GM06990 (cell line): ENCODE data around the gene CD177.
"Not testable (repeated sequence)": the region's sequence is repeated elsewhere in the genome, so short reads cannot be mapped to it uniquely, and the experiment has no call there.

Experiments used
- DNase-seq: peaks from one replicate; pipeline ENCODE4 v3.0.0-alpha.2; 2011; ENCODE audit not compliant: insufficient read length; ENCODE audit errors: extremely low read depth
- H3K27me3 ChIP-seq: replicated peaks from 2 replicates; pipeline ENCODE4 v1.6.0; 2011; ENCODE audit warnings: low read length; ENCODE audit not compliant: control insufficient read depth, insufficient read depth
- H3K36me3 ChIP-seq: 2 replicates; pipeline ENCODE4 v1.5.1; 2011; ENCODE audit warnings: low read length; ENCODE audit not compliant: control insufficient read depth, insufficient read depth
- H3K4me3 ChIP-seq: replicated peaks from 2 replicates; pipeline ENCODE4 v1.5.1; 2011; ENCODE audit warnings: low read depth, mild to moderate bottlenecking, control low read depth, low read length
- CTCF ChIP-seq: IDR thresholded peaks from 2 replicates; pipeline ENCODE4 v1.5.1; 2011; ENCODE audit warnings: low read length, control low read depth, mild to moderate bottlenecking, inconsistent platforms; ENCODE audit not compliant: insufficient read depth, poor library complexity, severe bottlenecking

CD177 gene

GRCh38 chr19:43362179-43362578, 8.7 kb downstream of the CD177 start:
- Histone ChIP-seq H3K4me3 (no peak overlapping the region), H3K36me3 (no peaks in the 10 kb centered on the region), H3K27me3 (no peaks in the 10 kb centered on the region; the same call in 1 of the 2 replicates)
- no peak for TF ChIP-seq CTCF
- DNase-seq: no peak

- H3K4me3 ChIP-seq: no peak overlapping the region
- H3K36me3 ChIP-seq: no peaks in the 10 kb centered on the region
- no peak for DNase-seq
- no peaks in the 10 kb centered on the region; the same call in 1 of the 2 replicates for H3K27me3 ChIP-seq
- TF ChIP-seq CTCF: no peak
Observed at GRCh38 chr19:43362745-43363144, 9.3 kb downstream of the CD177 start.

GRCh38 chr19:43365677-43366076, 12.2 kb downstream of the CD177 start:
- H3K27me3 ChIP-seq, DNase-seq, H3K36me3 ChIP-seq, H3K4me3 ChIP-seq: not testable (repeated sequence)

- no peak overlapping the region for H3K4me3 ChIP-seq
- DNase-seq: no peak
- no peak for TF ChIP-seq CTCF
- H3K36me3 ChIP-seq: no peaks in the 10 kb centered on the region
- H3K27me3 ChIP-seq: no peaks in the 10 kb centered on the region
Observed at GRCh38 chr19:43367822-43368221, 14.3 kb downstream of the CD177 start.

GRCh38 chr19:43368897-43369296, 15.4 kb downstream of the CD177 start:
- not testable (repeated sequence) for H3K4me3 ChIP-seq, H3K27me3 ChIP-seq, DNase-seq, H3K36me3 ChIP-seq

- no peaks in the 10 kb centered on the region for H3K27me3 ChIP-seq
- H3K36me3 ChIP-seq: no peaks in the 10 kb centered on the region
- H3K4me3 ChIP-seq: no peak overlapping the region
- TF ChIP-seq CTCF: no peak
- DNase-seq: no peak
Observed at GRCh38 chr19:43371909-43372308, 18.4 kb downstream of the CD177 start.

GRCh38 chr19:43372462-43372861, 19.0 kb downstream of the CD177 start:
- no peak for TF ChIP-seq CTCF

GRCh38 chr19:43377624-43378023, 24.1 kb downstream of the CD177 start:
- H3K4me3 ChIP-seq, H3K36me3 ChIP-seq, H3K27me3 ChIP-seq, DNase-seq: not testable (repeated sequence)

More at GRCh38 chr19:43372462-43372861, 19.0 kb downstream of the CD177 start:
- Histone ChIP-seq H3K27me3 (no peaks in the 10 kb centered on the region), H3K4me3 (no peak overlapping the region), H3K36me3 (no peaks in the 10 kb centered on the region)
- DNase-seq: no peak
